ENCODE results near the gene DENND4B.

Gene DENND4B

GRCh38 chr1:153963030-153963849 is 16.7 kb upstream of the DENND4B start, which contains the start of gene SLC39A1:
SLC39A1 (minus strand) TSS chr1:153963537; CDS start chr1:153962715, 822 bp downstream.
- Histone ChIP-seq H3K4me1 (peaks cover 9% of the 10 kb centered on the region), H2AFZ (peak within 1 kb of the TSS; percentile 84), H3K9me3 (ENCODE audit: control insufficient read depth, low read length) (no peaks in the 10 kb centered on the region), H3K4me3 (ENCODE audit: low read depth, low read length) (peak within 1 kb of the TSS; percentile 90), H3K36me3 (ENCODE audit: control insufficient read depth, insufficient read depth, low read length) (no peaks in the 10 kb centered on the region), H3K9ac (peak within 1 kb of the TSS; percentile 72), H3K4me2 (ENCODE audit: low read length) (peak within 1 kb of the TSS; percentile 98), H3K79me2 (peaks cover 3% of the 10 kb centered on the region), H3K27me3 (ENCODE audit: control insufficient read depth, insufficient read depth, low read length) (no peaks in the 10 kb centered on the region), H3K27ac (peak within 1 kb of the TSS; percentile 86)
- no peak for TF ChIP-seq CTCF (IDR thresholded peaks at IDR 0.05)

GRCh38 chr1:153962088-153963029 is 15.8 kb upstream of the DENND4B start:
- Histone ChIP-seq H3K27ac (peak overlapping the region; percentile 86), H3K4me1 (peaks cover 10% of the 10 kb centered on the region)

DNA sequence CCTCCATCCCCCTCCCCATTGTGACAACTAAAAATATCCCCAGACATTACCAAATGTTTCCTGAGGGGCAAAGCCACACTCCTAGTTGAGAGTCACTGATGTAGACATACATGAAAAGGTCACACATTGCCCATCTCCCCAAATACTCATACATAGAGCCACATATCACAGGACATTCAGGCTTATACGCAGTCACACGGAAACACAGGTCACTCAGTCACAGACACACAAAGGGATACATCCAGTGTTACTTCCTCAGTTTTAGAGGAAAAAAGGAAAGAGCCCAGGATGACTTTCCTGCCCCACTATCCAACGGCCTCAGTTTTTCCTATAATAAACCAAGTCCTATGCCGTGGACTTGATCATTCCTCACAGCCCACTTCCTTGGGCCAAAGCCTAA is 14.9 kb upstream of the DENND4B start:
- Histone ChIP-seq H3K4me2 (ENCODE audit: low read length) (no peak overlapping the region), H3K27ac (no peak overlapping the region), H3K9ac (no peak overlapping the region), H3K36me3 (ENCODE audit: control insufficient read depth, insufficient read depth, low read length) (no peaks in the 10 kb centered on the region), H3K9me3 (ENCODE audit: control insufficient read depth, low read length) (no peaks in the 10 kb centered on the region), H3K4me3 (ENCODE audit: low read depth, low read length) (no peak overlapping the region), H3K27me3 (ENCODE audit: control insufficient read depth, insufficient read depth, low read length) (no peaks in the 10 kb centered on the region), H2AFZ (no peak overlapping the region), H3K4me1 (peaks cover 16% of the 10 kb centered on the region), H3K79me2 (peaks cover 15% of the 10 kb centered on the region)
- TF ChIP-seq CTCF (IDR thresholded peaks at IDR 0.05), result no peak

More at GRCh38 chr1:153962088-153963029, 15.8 kb upstream of the DENND4B start:
- Histone ChIP-seq H2AFZ (peak overlapping the region; percentile 84), H3K4me3 (ENCODE audit: low read depth, low read length) (peak overlapping the region; percentile 90), H3K36me3 (ENCODE audit: control insufficient read depth, insufficient read depth, low read length) (no peaks in the 10 kb centered on the region), H3K79me2 (peaks cover 9% of the 10 kb centered on the region), H3K9me3 (ENCODE audit: control insufficient read depth, low read length) (no peaks in the 10 kb centered on the region), H3K4me2 (ENCODE audit: low read length) (peak overlapping the region; percentile 98), H3K9ac (peak overlapping the region; percentile 72), H3K27me3 (ENCODE audit: control insufficient read depth, insufficient read depth, low read length) (no peaks in the 10 kb centered on the region)
- no peak for TF ChIP-seq CTCF (IDR thresholded peaks at IDR 0.05)

GRCh38 chr1:153960206-153960605 is 13.7 kb upstream of the DENND4B start:
- no peaks in the 10 kb centered on the region for H3K27me3 ChIP-seq (ENCODE audit: control insufficient read depth, insufficient read depth, low read length)
- no peak for TF ChIP-seq CTCF (IDR thresholded peaks at IDR 0.05)
- H3K79me2 ChIP-seq, result peaks cover 20% of the 10 kb centered on the region
- H3K27ac ChIP-seq, result no peak overlapping the region
- no peaks in the 10 kb centered on the region for H3K36me3 ChIP-seq (ENCODE audit: control insufficient read depth, insufficient read depth, low read length)
- peaks cover 11% of the 10 kb centered on the region for H3K4me1 ChIP-seq
- H3K9ac ChIP-seq, result no peak overlapping the region
- no peak overlapping the region for H3K4me3 ChIP-seq (ENCODE audit: low read depth, low read length)
- no peak overlapping the region for H2AFZ ChIP-seq
- H3K4me2 ChIP-seq (ENCODE audit: low read length), result no peak overlapping the region
- no peaks in the 10 kb centered on the region for H3K9me3 ChIP-seq (ENCODE audit: control insufficient read depth, low read length)
